Measurements from ENCODE around the gene IFNA17. TPM values are rescaled to one million over a fixed set of nuclear protein-coding genes. Genes with fewer than 3 reads are reported as not detected.
"Not testable (repeated sequence)": the region's sequence is repeated elsewhere in the genome, so short reads cannot be mapped to it uniquely, and the experiment has no call there.

The IFNA17 gene
- total and polyA plus RNA-seq, 7 donors, result not detected

DNA sequence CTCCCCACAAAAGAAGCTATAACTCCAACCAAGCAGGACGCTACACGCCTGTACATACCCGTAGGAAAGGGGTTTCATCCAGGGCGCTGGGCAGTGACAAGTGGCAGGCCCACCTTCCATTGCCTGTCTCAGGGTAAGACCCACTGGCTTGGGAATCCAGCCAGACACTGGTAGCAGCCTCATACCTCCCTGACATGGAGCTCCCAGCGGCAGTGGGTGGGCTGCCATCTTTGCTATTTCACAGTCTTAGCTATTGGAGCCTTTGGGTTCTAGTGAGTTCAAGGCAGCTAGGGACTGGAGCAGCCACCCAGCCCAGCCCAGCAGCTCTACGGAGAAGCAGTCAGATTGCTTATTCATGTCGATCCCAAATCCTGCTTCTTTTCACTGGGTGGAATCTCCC is 17.7 kb downstream of the IFNA17 start:
- Histone ChIP-seq H3K27me3 (ENCODE audit: insufficient read depth in 3 of 3, low read length in 2 of 3) (no peaks in the 10 kb centered on the region), H3K4me3 (no peak overlapping the region), H3K36me3 (ENCODE audit: insufficient read depth in 1 of 2, low read depth in 1 of 2) (no peaks in the 10 kb centered on the region), H3K27ac (no peak overlapping the region), H3K4me1 (no peaks in the 10 kb centered on the region), H3K9me3 (no peaks in the 10 kb centered on the region)
- no peak for TF ChIP-seq CTCF (IDR thresholded peaks at IDR 0.05)
- DNase-seq (no peak), ATAC-seq (no peak)
- 87 to 92% (median 90%) methylated on average over 7 of the region's 7 CpGs for WGBS, 3 donors
- intact Hi-C loops (cut with DNase I), result no loop called here

DNA sequence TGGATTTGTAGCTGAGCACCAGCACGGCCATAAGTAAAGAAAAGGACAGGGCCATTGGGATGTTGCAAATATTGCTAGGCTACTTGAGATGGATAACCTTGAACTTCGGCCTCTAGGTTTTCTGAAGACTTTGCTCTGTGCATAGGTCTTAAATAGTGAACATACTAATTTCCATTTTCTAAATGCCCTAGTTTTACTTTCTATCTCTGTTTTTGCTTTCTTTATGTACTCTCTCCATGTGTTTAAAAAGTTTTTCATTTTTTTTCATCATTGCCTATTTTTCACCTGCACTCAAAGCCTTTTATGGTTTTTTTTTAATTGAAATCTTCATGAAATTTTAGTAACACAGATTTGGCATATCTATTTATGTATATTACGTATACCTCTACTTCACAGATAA is 21.0 kb downstream of the IFNA17 start, which contains the start of gene IFNA10:
Gene IFNA10, minus strand, starts transcription at position 101 of the 400 bp plus-strand sequence. Its CDS starts 46 bp downstream, at position 55.
- DNase-seq; H3K36me3 ChIP-seq (ENCODE audit: insufficient read depth in 1 of 2, low read depth in 1 of 2); H3K9me3 ChIP-seq; H3K4me3 ChIP-seq; ATAC-seq; H3K27me3 ChIP-seq (ENCODE audit: insufficient read depth in 3 of 3, low read length in 2 of 3); H3K4me1 ChIP-seq; intact Hi-C loops (cut with DNase I); H3K27ac ChIP-seq: not testable (repeated sequence)
- 76 to 83% (median 80%) methylated on average over 3 of the region's 3 CpGs for WGBS, 3 donors

DNA sequence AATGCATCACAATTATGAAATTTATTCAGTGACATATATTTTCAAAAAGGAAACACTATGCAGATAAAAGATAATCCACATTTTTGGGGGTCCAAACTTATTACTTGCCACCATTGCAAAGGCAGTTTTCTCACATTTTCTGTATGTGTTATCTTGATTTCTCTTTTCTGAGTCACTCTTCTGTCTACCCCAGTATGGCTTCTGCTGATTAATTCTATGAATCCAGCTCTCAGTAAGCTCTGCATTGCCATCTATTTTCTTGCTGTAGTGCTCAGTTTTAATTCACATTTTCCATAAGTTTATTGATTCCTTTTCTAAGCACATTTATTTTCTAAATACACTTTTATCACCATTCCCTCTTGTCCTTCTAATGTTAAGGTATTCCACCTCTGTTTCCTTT is 22.8 kb downstream of the IFNA17 start:
- Histone ChIP-seq H3K27ac (no peak overlapping the region), H3K4me3 (no peak overlapping the region), H3K36me3 (ENCODE audit: insufficient read depth in 1 of 2, low read depth in 1 of 2) (no peaks in the 10 kb centered on the region), H3K4me1 (no peaks in the 10 kb centered on the region), H3K27me3 (ENCODE audit: insufficient read depth in 3 of 3, low read length in 2 of 3) (no peaks in the 10 kb centered on the region), H3K9me3 (no peaks in the 10 kb centered on the region)
- ATAC-seq (no peak), DNase-seq (no peak)
- TF ChIP-seq CTCF (IDR thresholded peaks at IDR 0.05), result no peak
- intact Hi-C loops (cut with DNase I), result no loop called here

- H3K36me3 ChIP-seq (ENCODE audit: insufficient read depth in 1 of 2, low read depth in 1 of 2); H3K4me3 ChIP-seq; H3K4me1 ChIP-seq; H3K9me3 ChIP-seq; DNase-seq; intact Hi-C loops (cut with DNase I); H3K27me3 ChIP-seq (ENCODE audit: insufficient read depth in 3 of 3, low read length in 2 of 3); ATAC-seq; H3K27ac ChIP-seq: not testable (repeated sequence)
- WGBS, 3 donors, result 60 to 68% (median 66%) methylated on average over 4 of the region's 4 CpGs
Observed at GRCh38 chr9:21202105-21202504, 25.9 kb downstream of the IFNA17 start, which contains the start of gene IFNA7. Gene IFNA7, minus strand, starts transcription at chr9:21202205. Its CDS starts 40 bp downstream, at chr9:21202165.

GRCh38 chr9:21194867-21195776 is 32.9 kb downstream of the IFNA17 start:
- H3K4me1 ChIP-seq; H3K4me3 ChIP-seq; intact Hi-C loops (cut with DNase I); DNase-seq; H3K9me3 ChIP-seq; H3K36me3 ChIP-seq (ENCODE audit: insufficient read depth in 1 of 2, low read depth in 1 of 2); ATAC-seq; H3K27me3 ChIP-seq (ENCODE audit: insufficient read depth in 3 of 3, low read length in 2 of 3); H3K27ac ChIP-seq: not testable (repeated sequence)
- peak; percentile 24 for TF ChIP-seq CTCF (IDR thresholded peaks at IDR 0.05)
- 35 to 46% (median 41%) methylated on average over 6 of the region's 6 CpGs for WGBS, 3 donors

- H3K36me3 ChIP-seq (ENCODE audit: insufficient read depth in 1 of 2, low read depth in 1 of 2); ATAC-seq; DNase-seq; H3K27ac ChIP-seq; H3K27me3 ChIP-seq (ENCODE audit: insufficient read depth in 3 of 3, low read length in 2 of 3); H3K9me3 ChIP-seq; H3K4me3 ChIP-seq; H3K4me1 ChIP-seq; intact Hi-C loops (cut with DNase I): not testable (repeated sequence)
- 81 to 88% (median 86%) methylated on average over 3 of the region's 3 CpGs for WGBS, 3 donors
Observed at GRCh38 chr9:21187487-21187886, 40.5 kb downstream of the IFNA17 start, which contains the start of gene IFNA4. Gene IFNA4, minus strand, starts transcription at chr9:21187587. Its CDS starts 56 bp downstream, at chr9:21187531.

- intact Hi-C loops (cut with DNase I); ATAC-seq: not testable (repeated sequence)
Observed at GRCh38 chr9:21182810-21183736, 44.9 kb downstream of the IFNA17 start.

More at GRCh38 chr9:21182810-21183736, 44.9 kb downstream of the IFNA17 start:
- not testable (repeated sequence) for H3K9me3 ChIP-seq; H3K27ac ChIP-seq; DNase-seq; H3K4me3 ChIP-seq; H3K4me1 ChIP-seq; H3K27me3 ChIP-seq (ENCODE audit: insufficient read depth in 3 of 3, low read length in 2 of 3); H3K36me3 ChIP-seq (ENCODE audit: insufficient read depth in 1 of 2, low read depth in 1 of 2)
- 33 to 51% (median 39%) methylated on average over 4 of the region's 4 CpGs for WGBS, 3 donors
